K562 (cell line): ENCODE measurements around the gene RAD1. TPM values are rescaled to one million over a fixed set of nuclear protein-coding genes. Genes with fewer than 3 reads are reported as not detected.

Source experiments
- ARID1B ChIP-seq: fragments of 450-650 bp; IDR thresholded peaks from 2 replicates; pipeline ENCODE4 v1.6.1; 2016; ENCODE audit warnings: antibody characterized with exemption, mild to moderate bottlenecking, inconsistent platforms
- BRF2 ChIP-seq: IDR thresholded peaks from 3 replicates; pipeline ENCODE4 v1.6.1; 2011; ENCODE audit warnings: borderline replicate concordance, mild to moderate bottlenecking; ENCODE audit not compliant: insufficient read length, insufficient read depth
- CTCF ChIP-seq, 3 experiments: IDR thresholded peaks in 2 of 3; conservative IDR thresholded peaks in 1 of 3; 2 replicates each; pipeline ENCODE4 v1.5.1; 2011 to 2012; ENCODE audit warnings: low read length in 3 of 3, mild to moderate bottlenecking in 3 of 3, control low read depth in 2 of 3, improper control_type of control experiment in 1 of 3, inconsistent platforms in 1 of 3, low read depth in 1 of 3, mixed read lengths in 1 of 3, moderate library complexity in 1 of 3; ENCODE audit not compliant: insufficient read depth in 2 of 3
- E2F5 ChIP-seq: sonication (generic); formaldehyde crosslinking; IDR thresholded peaks from 2 replicates; pipeline ENCODE4 v1.8.0; 2022; ENCODE audit warnings: mild to moderate bottlenecking, missing genetic modification reagents
- ESRRB ChIP-seq: fragments of 250-450 bp; sonication (Bioruptor Pico); IDR thresholded peaks from 2 replicates; pipeline ENCODE4 v1.5.0; 2020; ENCODE audit warnings: mild to moderate bottlenecking, moderate library complexity, borderline replicate concordance
- FIP1L1 ChIP-seq: fragments of 200-400 bp; formaldehyde crosslinking; IDR thresholded peaks from 2 replicates; pipeline ENCODE4 v1.6.1; 2018; ENCODE audit warnings: mild to moderate bottlenecking, low read depth, low read length; ENCODE audit not compliant: poor library complexity, severe bottlenecking
- FUS ChIP-seq: fragments of 200-400 bp; formaldehyde crosslinking; optimal IDR thresholded peaks from 2 replicates; pipeline ENCODE3; 2017; ENCODE audit warnings: low read depth, low read length
- GTF2F1 ChIP-seq: IDR thresholded peaks from 2 replicates; pipeline ENCODE4 v1.6.1; 2011; ENCODE audit warnings: low read depth, low read length, improper control_type of control experiment
- HINFP ChIP-seq: fragments of 450-650 bp; conservative IDR thresholded peaks from 2 replicates; pipeline ENCODE4 v1.6.1; 2016; ENCODE audit warnings: missing genetic modification characterization, low read depth, mild to moderate bottlenecking, control low read depth, missing compliant biosample characterization
- HLTF ChIP-seq: fragments of 450-650 bp; IDR thresholded peaks from 2 replicates; pipeline ENCODE4 v1.6.1; 2016
- MAFK ChIP-seq: IDR thresholded peaks from 2 replicates; pipeline ENCODE4 v1.6.1; 2011; ENCODE audit warnings: low read length, improper control_type of control experiment
- TSHZ1 ChIP-seq: fragments of 250-450 bp; sonication (Bioruptor Pico); IDR thresholded peaks from 2 replicates; pipeline ENCODE4 v1.4.0; 2020; ENCODE audit warnings: mild to moderate bottlenecking, moderate library complexity
- ZBTB17 ChIP-seq: fragments of 450-650 bp; formaldehyde crosslinking; IDR thresholded peaks from 2 replicates; pipeline ENCODE4 v1.4.0; 2020; ENCODE audit warnings: mild to moderate bottlenecking
- ZBTB26 ChIP-seq: fragments of 450-650 bp; formaldehyde crosslinking; IDR thresholded peaks from 2 replicates; pipeline ENCODE4 v1.4.0; 2022; ENCODE audit warnings: missing genetic modification characterization
- ZNF212 ChIP-seq: fragments of 450-650 bp; formaldehyde crosslinking; IDR thresholded peaks from 2 replicates; pipeline ENCODE4 v1.4.0; 2020; ENCODE audit warnings: mild to moderate bottlenecking
- ZNF830 ChIP-seq: fragments of 250-450 bp; sonication (Bioruptor Pico); IDR thresholded peaks from 2 replicates; pipeline ENCODE4 v1.5.0; 2021; ENCODE audit warnings: mild to moderate bottlenecking
- ZZZ3 ChIP-seq: fragments of 450-650 bp; IDR thresholded peaks from 2 replicates; pipeline ENCODE4 v1.6.1; 2016; ENCODE audit warnings: antibody characterized with exemption, mild to moderate bottlenecking, moderate library complexity
- polyA plus RNA-seq, 8 experiments: library from polyadenylated mRNA; depleted of rRNA in 4 of 8; stranded (reverse) in 5 of 8; unstranded in 3 of 8; fragments of >200 nt; fragmentation: Nextera tagmentation in 2 of 8; fragmentation: Illumina TruSeq in 1 of 8; extraction: Ambion mirVana in 2 of 8; extraction: Trizol in 1 of 8; gene quantifications; 2 replicates each; pipeline versions ENCODE4 v1.2.1 to v1.2.3, GENCODE V29; 2011 to 2014; ENCODE audit warnings: inconsistent platforms in 1 of 8, missing spikeins in 1 of 8
- total RNA-seq, 7 experiments: library from RNA; depleted of rRNA in 6 of 7; stranded (reverse); fragments of >200 nt in 6 of 7; fragmentation: Illumina TruSeq in 2 of 7; extraction: Trizol in 2 of 7; gene quantifications; 2 replicates each; pipeline versions ENCODE4 v1.2.1 to v1.2.3, GENCODE V29; 2011 to 2021; ENCODE audit warnings: low replicate concordance in 1 of 7

RAD1 gene
- total and polyA plus RNA-seq, 9 of the 15 experiments (the other 6 are each of a cell fraction or from before 2014, with no cell fraction given), result 44.5 to 148 (median 60.8) TPM

- TF ChIP-seq E2F5 (CRISPR knock-in tag), result no peak
- no peak for TF ChIP-seq BRF2
- TF ChIP-seq FIP1L1, result no peak
- TF ChIP-seq ZBTB26 (CRISPR knock-in tag), result 0 out of 2 replicates have a peak, but pooled peaks have one; percentile 27
- TF ChIP-seq ZNF212, result 0 out of 2 replicates have a peak, but pooled peaks have one; percentile 29
- TF ChIP-seq MAFK, result no peak
- no peak for TF ChIP-seq ESRRB (CRISPR knock-in tag)
- no peak for TF ChIP-seq TSHZ1 (CRISPR knock-in tag)
- TF ChIP-seq HLTF, result no peak
- TF ChIP-seq FUS, result no peak
- no peak for TF ChIP-seq CTCF (IDR thresholded peaks at IDR 0.05 in 2 of 3, conservative IDR thresholded peaks at IDR 0.05 in 1 of 3; ENCODE audit: insufficient read depth in 2 of 3, low read depth in 1 of 3, low read length in 3 of 3)
- TF ChIP-seq ZZZ3, result no peak
- peak; percentile 76 for TF ChIP-seq ARID1B
- TF ChIP-seq ZBTB17 (CRISPR knock-in tag), result peak; percentile 72
- no peak for TF ChIP-seq GTF2F1
- no peak for TF ChIP-seq ZNF830 (CRISPR knock-in tag)
- no peak for TF ChIP-seq HINFP
Observed at GRCh38 chr5:34895641-34896419, 19.5 kb downstream of the RAD1 start (continued).
